ENCODE measurements around the gene RABGAP1L.

GRCh38 chr1:174161813-174162212, 2.5 kb downstream of the RABGAP1L start:
- TF ChIP-seq CTCF (conservative IDR thresholded peaks at IDR 0.05; ENCODE audit: low read depth, low read length) (no peak), CHD1 (IDR thresholded peaks at IDR 0.05; ENCODE audit: low read depth, low read length) (no peak), POLR2A (IDR thresholded peaks at IDR 0.05; ENCODE audit: low read depth, low read length) (no peak), FOS (IDR thresholded peaks at IDR 0.05; ENCODE audit: low read depth, low read length) (no peak), CEBPB (IDR thresholded peaks at IDR 0.05; ENCODE audit: low read depth, low read length) (no peak), NFE2L2 (IDR thresholded peaks at IDR 0.05; ENCODE audit: low read depth, low read length) (no peak), RCOR1 (IDR thresholded peaks at IDR 0.05; ENCODE audit: insufficient replicate concordance, low read length) (no peak), MAZ (IDR thresholded peaks at IDR 0.05; ENCODE audit: borderline replicate concordance, low read depth, low read length) (no peak), SMC3 (IDR thresholded peaks at IDR 0.05; ENCODE audit: low read depth, low read length) (no peak), MXI1 (IDR thresholded peaks at IDR 0.05; ENCODE audit: borderline replicate concordance, low read depth, low read length) (no peak)
